ENCODE data around the gene CUX1.

The CUX1 gene

GRCh38 chr7:101996876-101997275 is 179.4 kb downstream of the CUX1 start:
- TF ChIP-seq CTCF (IDR thresholded peaks at IDR 0.05; ENCODE audit: insufficient read depth, low read depth, low read length, missing control alignments), result no peak
- no peak for DNase-seq (ENCODE audit: low read depth)
- H3K4me3 ChIP-seq (ENCODE audit: low read length), result no peak overlapping the region

GRCh38 chr7:101998029-101998905 is 180.8 kb downstream of the CUX1 start:
- DNase-seq (ENCODE audit: low read depth), result no peak
- no peak overlapping the region for H3K4me3 ChIP-seq (ENCODE audit: low read length)
- TF ChIP-seq CTCF (IDR thresholded peaks at IDR 0.05; ENCODE audit: insufficient read depth, low read depth, low read length, missing control alignments), result no peak

- TF ChIP-seq CTCF (IDR thresholded peaks at IDR 0.05; ENCODE audit: insufficient read depth, low read depth, low read length, missing control alignments), result no peak
- DNase-seq (ENCODE audit: low read depth), result no peak
- H3K4me3 ChIP-seq (ENCODE audit: low read length), result no peak overlapping the region
Observed at GRCh38 chr7:101998906-101999240, 181.4 kb downstream of the CUX1 start.

- no peak overlapping the region for H3K4me3 ChIP-seq (ENCODE audit: low read length)
- TF ChIP-seq CTCF (IDR thresholded peaks at IDR 0.05; ENCODE audit: insufficient read depth, low read depth, low read length, missing control alignments), result no peak
- no peak for DNase-seq (ENCODE audit: low read depth)
Observed at GRCh38 chr7:101999393-101999792, 182.0 kb downstream of the CUX1 start.

- no peak for TF ChIP-seq CTCF (IDR thresholded peaks at IDR 0.05; ENCODE audit: insufficient read depth, low read depth, low read length, missing control alignments)
- no peak for DNase-seq (ENCODE audit: low read depth)
- no peak overlapping the region for H3K4me3 ChIP-seq (ENCODE audit: low read length)
Observed at GRCh38 chr7:102000123-102000522, 182.7 kb downstream of the CUX1 start.

GRCh38 chr7:102004229-102004628 is 186.8 kb downstream of the CUX1 start:
- H3K4me3 ChIP-seq (ENCODE audit: low read length), result no peak overlapping the region
- no peak for TF ChIP-seq CTCF (IDR thresholded peaks at IDR 0.05; ENCODE audit: insufficient read depth, low read depth, low read length, missing control alignments)
- no peak for DNase-seq (ENCODE audit: low read depth)

GRCh38 chr7:102004848-102005247 is 187.4 kb downstream of the CUX1 start:
- H3K4me3 ChIP-seq (ENCODE audit: low read length), result no peak overlapping the region
- no peak for DNase-seq (ENCODE audit: low read depth)
- no peak for TF ChIP-seq CTCF (IDR thresholded peaks at IDR 0.05; ENCODE audit: insufficient read depth, low read depth, low read length, missing control alignments)

Data from epithelial cell of esophagus (primary cell).